Adipocyte (in vitro differentiated cells): Measurements from ENCODE around the gene IPCEF1.
A peak's percentile ranks its signal among the peaks of the same experiment; 100 is the strongest.

Experiments used
- DNase-seq: peaks from one replicate; pipeline ENCODE4 v3.0.0-alpha.2; 2015; ENCODE audit warnings: low read depth
- H3K27me3 ChIP-seq: replicated peaks from 2 replicates; pipeline ENCODE4 v1.7.0; 2013; ENCODE audit warnings: mild to moderate bottlenecking, low read length, moderate library complexity; ENCODE audit not compliant: control insufficient read depth, insufficient read depth
- H3K36me3 ChIP-seq: 2 replicates; pipeline ENCODE4 v1.7.0; 2013; ENCODE audit warnings: low read length, mild to moderate bottlenecking, moderate library complexity; ENCODE audit not compliant: control insufficient read depth, insufficient read depth, severe bottlenecking
- H3K4me1 ChIP-seq: 2 replicates; pipeline ENCODE4 v1.7.0; 2013; ENCODE audit warnings: mild to moderate bottlenecking, low read length, moderate library complexity; ENCODE audit not compliant: control insufficient read depth, insufficient read depth
- H3K4me3 ChIP-seq: 2 replicates; pipeline ENCODE4 v1.7.0; 2013; ENCODE audit warnings: mild to moderate bottlenecking, low read length, moderate library complexity
- H3K9ac ChIP-seq: 2 replicates; pipeline ENCODE4 v1.7.0; 2013; ENCODE audit warnings: mild to moderate bottlenecking, low read length, moderate library complexity
- H3K9me3 ChIP-seq: 2 replicates; pipeline ENCODE4 v1.7.0; 2013; ENCODE audit warnings: mild to moderate bottlenecking, low read length, moderate library complexity; ENCODE audit not compliant: control insufficient read depth

Gene IPCEF1

GRCh38 chr6:154388803-154389202 lies 32.2 kb upstream of the IPCEF1 start:
- Histone ChIP-seq H3K4me1 (peaks cover 13% of the 10 kb centered on the region), H3K36me3 (no peaks in the 10 kb centered on the region), H3K9me3 (peaks cover 7% of the 10 kb centered on the region), H3K9ac (no peak overlapping the region), H3K27me3 (no peaks in the 10 kb centered on the region), H3K4me3 (no peak overlapping the region)
- DNase-seq = no peak

- Histone ChIP-seq H3K4me3 (no peak overlapping the region), H3K9ac (no peak overlapping the region), H3K36me3 (no peaks in the 10 kb centered on the region), H3K27me3 (no peaks in the 10 kb centered on the region), H3K4me1 (peaks cover 13% of the 10 kb centered on the region), H3K9me3 (peaks cover 10% of the 10 kb centered on the region)
- peak; percentile 89 for DNase-seq
Observed at GRCh38 chr6:154386848-154387717, 30.5 kb upstream of the IPCEF1 start.

- no peaks in the 10 kb centered on the region for H3K27me3 ChIP-seq
- peaks cover 8% of the 10 kb centered on the region for H3K9me3 ChIP-seq
- no peak for DNase-seq
- H3K4me3 ChIP-seq = no peak overlapping the region
- H3K36me3 ChIP-seq = no peaks in the 10 kb centered on the region
- peaks cover 13% of the 10 kb centered on the region for H3K4me1 ChIP-seq
- H3K9ac ChIP-seq = no peak overlapping the region
Observed at GRCh38 chr6:154384191-154384590, 27.6 kb upstream of the IPCEF1 start.

- Histone ChIP-seq H3K27me3 (no peaks in the 10 kb centered on the region), H3K9ac (no peak overlapping the region), H3K9me3 (peaks cover 3% of the 10 kb centered on the region), H3K4me3 (no peak overlapping the region), H3K4me1 (peaks cover 13% of the 10 kb centered on the region), H3K36me3 (no peaks in the 10 kb centered on the region)
- DNase-seq = no peak
Observed at GRCh38 chr6:154383273-154383672, 26.7 kb upstream of the IPCEF1 start.

- no peak overlapping the region for H3K4me3 ChIP-seq
- no peaks in the 10 kb centered on the region for H3K36me3 ChIP-seq
- H3K9ac ChIP-seq = no peak overlapping the region
- peaks cover 3% of the 10 kb centered on the region for H3K9me3 ChIP-seq
- H3K27me3 ChIP-seq = no peaks in the 10 kb centered on the region
- H3K4me1 ChIP-seq = peaks cover 9% of the 10 kb centered on the region
- DNase-seq = no peak
Observed at GRCh38 chr6:154382740-154383139, 26.1 kb upstream of the IPCEF1 start.

GRCh38 chr6:154381548-154381947 lies 24.9 kb upstream of the IPCEF1 start:
- H3K36me3 ChIP-seq = no peaks in the 10 kb centered on the region
- H3K9me3 ChIP-seq = peaks cover 3% of the 10 kb centered on the region
- H3K4me1 ChIP-seq = no peaks in the 10 kb centered on the region
- H3K4me3 ChIP-seq = no peak overlapping the region
- no peaks in the 10 kb centered on the region for H3K27me3 ChIP-seq
- no peak for DNase-seq
- no peak overlapping the region for H3K9ac ChIP-seq

- Histone ChIP-seq H3K4me1 (no peaks in the 10 kb centered on the region), H3K27me3 (no peaks in the 10 kb centered on the region), H3K36me3 (no peaks in the 10 kb centered on the region)
Observed at GRCh38 chr6:154380741-154381140, 24.1 kb upstream of the IPCEF1 start.

GRCh38 chr6:154379585-154379984 lies 23.0 kb upstream of the IPCEF1 start:
- Histone ChIP-seq H3K9ac (no peak overlapping the region), H3K4me1 (no peaks in the 10 kb centered on the region), H3K27me3 (no peaks in the 10 kb centered on the region), H3K9me3 (peaks cover 3% of the 10 kb centered on the region), H3K4me3 (no peak overlapping the region), H3K36me3 (no peaks in the 10 kb centered on the region)
- DNase-seq = no peak

More at GRCh38 chr6:154380741-154381140, 24.1 kb upstream of the IPCEF1 start:
- H3K9me3 ChIP-seq = peaks cover 3% of the 10 kb centered on the region
- DNase-seq = no peak
- H3K9ac ChIP-seq = no peak overlapping the region
- no peak overlapping the region for H3K4me3 ChIP-seq

- H3K9me3 ChIP-seq = peaks cover 3% of the 10 kb centered on the region
- no peak overlapping the region for H3K9ac ChIP-seq
- H3K27me3 ChIP-seq = no peaks in the 10 kb centered on the region
- H3K4me1 ChIP-seq = no peaks in the 10 kb centered on the region
- no peak for DNase-seq
- no peaks in the 10 kb centered on the region for H3K36me3 ChIP-seq
- no peak overlapping the region for H3K4me3 ChIP-seq
Observed at GRCh38 chr6:154378518-154378917, 21.9 kb upstream of the IPCEF1 start.

GRCh38 chr6:154377726-154378125 lies 21.1 kb upstream of the IPCEF1 start:
- no peaks in the 10 kb centered on the region for H3K4me1 ChIP-seq
- H3K9ac ChIP-seq = no peak overlapping the region
- H3K36me3 ChIP-seq = no peaks in the 10 kb centered on the region
- no peaks in the 10 kb centered on the region for H3K27me3 ChIP-seq
- no peaks in the 10 kb centered on the region for H3K9me3 ChIP-seq
- DNase-seq = no peak
- H3K4me3 ChIP-seq = no peak overlapping the region

GRCh38 chr6:154373971-154374370 lies 17.4 kb upstream of the IPCEF1 start:
- Histone ChIP-seq H3K27me3 (no peaks in the 10 kb centered on the region), H3K9me3 (no peaks in the 10 kb centered on the region), H3K9ac (no peak overlapping the region), H3K4me3 (no peak overlapping the region), H3K36me3 (no peaks in the 10 kb centered on the region), H3K4me1 (peaks cover 2% of the 10 kb centered on the region)
- DNase-seq = no peak

- Histone ChIP-seq H3K27me3 (no peaks in the 10 kb centered on the region), H3K4me1 (peaks cover 14% of the 10 kb centered on the region), H3K36me3 (no peaks in the 10 kb centered on the region), H3K9me3 (no peaks in the 10 kb centered on the region), H3K9ac (no peak overlapping the region), H3K4me3 (no peak overlapping the region)
- no peak for DNase-seq
Observed at GRCh38 chr6:154371281-154371680, 14.7 kb upstream of the IPCEF1 start.
